Measurements from ENCODE around the gene CA5A. TPM values are rescaled to one million over a fixed set of nuclear protein-coding genes. Genes with fewer than 3 reads are reported as not detected.

Gene CA5A
- total RNA-seq, 4 donors from 2014 or later = not detected

DNA sequence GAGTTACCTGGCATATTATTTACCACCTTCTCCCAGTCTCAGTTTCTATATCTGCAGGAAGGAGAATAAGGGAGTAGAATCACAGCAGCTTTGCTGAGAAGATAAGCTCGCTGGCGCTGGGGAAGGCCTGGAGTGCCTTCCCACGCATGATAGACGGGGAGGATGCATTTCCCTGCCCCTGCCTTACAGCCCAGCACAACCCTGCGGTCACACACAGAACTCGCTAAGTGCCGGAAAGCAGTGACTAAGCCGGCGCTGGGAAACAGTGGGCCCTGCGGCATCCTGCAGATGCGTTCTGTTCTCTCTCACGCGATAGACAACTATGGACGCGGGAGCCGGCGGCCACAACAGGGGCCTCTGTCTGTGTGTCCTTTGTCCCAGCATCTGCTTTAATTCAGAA is 4.8 kb downstream of the CA5A start:
- TF ChIP-seq POLR2AphosphoS5 (IDR thresholded peaks at IDR 0.05) (no peak), EP300 (IDR thresholded peaks at IDR 0.05; ENCODE audit: low read depth) (no peak), POLR2A (IDR thresholded peaks at IDR 0.05) (no peak)
- TF ChIP-seq, protein P1, sequence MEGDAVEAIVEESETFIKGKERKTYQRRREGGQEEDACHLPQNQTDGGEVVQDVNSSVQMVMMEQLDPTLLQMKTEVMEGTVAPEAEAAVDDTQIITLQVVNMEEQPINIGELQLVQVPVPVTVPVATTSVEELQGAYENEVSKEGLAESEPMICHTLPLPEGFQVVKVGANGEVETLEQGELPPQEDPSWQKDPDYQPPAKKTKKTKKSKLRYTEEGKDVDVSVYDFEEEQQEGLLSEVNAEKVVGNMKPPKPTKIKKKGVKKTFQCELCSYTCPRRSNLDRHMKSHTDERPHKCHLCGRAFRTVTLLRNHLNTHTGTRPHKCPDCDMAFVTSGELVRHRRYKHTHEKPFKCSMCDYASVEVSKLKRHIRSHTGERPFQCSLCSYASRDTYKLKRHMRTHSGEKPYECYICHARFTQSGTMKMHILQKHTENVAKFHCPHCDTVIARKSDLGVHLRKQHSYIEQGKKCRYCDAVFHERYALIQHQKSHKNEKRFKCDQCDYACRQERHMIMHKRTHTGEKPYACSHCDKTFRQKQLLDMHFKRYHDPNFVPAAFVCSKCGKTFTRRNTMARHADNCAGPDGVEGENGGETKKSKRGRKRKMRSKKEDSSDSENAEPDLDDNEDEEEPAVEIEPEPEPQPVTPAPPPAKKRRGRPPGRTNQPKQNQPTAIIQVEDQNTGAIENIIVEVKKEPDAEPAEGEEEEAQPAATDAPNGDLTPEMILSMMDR (IDR thresholded peaks at IDR 0.05) = no peak
- Histone ChIP-seq H3K27me3 (peaks cover 2% of the 10 kb centered on the region), H3K9me3 (no peaks in the 10 kb centered on the region), H3K36me3 (no peaks in the 10 kb centered on the region), H3K4me3 (no peak overlapping the region), H3K27ac (no peak overlapping the region), H3K4me1 (no peaks in the 10 kb centered on the region)
- DNase-seq = no peak
- in situ Hi-C loops (cut with MboI; ENCODE audit: low pct_ligation_motif_present in 1 of 4, low pct_unique_long_range_greater_than_20kb in 1 of 4, low sequenced_read_pairs in 3 of 4) (no loop called here), intact Hi-C loops (cut with DNase I; ENCODE audit: low total_unique reads) (no loop called here)
- 89% methylated on average over 17 of the region's 17 CpGs; no CpG with 5 or more reads in 1 of the 2 donors for WGBS, 2 donors (ENCODE audit: low coverage in 1 of 2)

DNA sequence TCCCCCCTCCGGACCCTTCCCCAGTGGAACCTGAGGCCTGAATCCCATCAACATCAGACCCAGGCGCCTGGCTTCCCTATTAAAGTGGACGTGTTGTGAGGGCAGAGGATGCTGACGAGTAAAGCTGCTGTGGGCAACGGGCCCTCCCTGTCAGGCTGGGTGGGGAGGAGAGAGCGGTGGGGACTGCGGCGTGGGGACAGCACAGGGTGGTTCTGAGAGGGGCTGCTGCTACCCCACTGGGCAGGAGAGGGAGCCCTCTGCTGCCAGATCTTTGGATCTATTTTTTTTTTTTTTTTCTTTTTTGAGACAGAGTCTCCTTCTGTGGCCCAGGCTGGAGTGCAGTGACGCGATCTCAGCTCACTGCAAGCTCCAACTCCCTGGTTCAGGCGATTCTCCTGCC is 5.9 kb downstream of the CA5A start:
- WGBS, 2 donors (ENCODE audit: low coverage in 1 of 2) = 58 to 80% methylated on average over 2 to 11 of the region's 11 CpGs
- peaks cover 8% of the 10 kb centered on the region for H3K27me3 ChIP-seq
- no peaks in the 10 kb centered on the region for H3K36me3 ChIP-seq
- no peak overlapping the region for H3K4me3 ChIP-seq
- in situ Hi-C loops (cut with MboI; ENCODE audit: low pct_ligation_motif_present in 1 of 4, low pct_unique_long_range_greater_than_20kb in 1 of 4, low sequenced_read_pairs in 3 of 4) = no loop called here
- DNase-seq = no peak
- intact Hi-C loops (cut with DNase I; ENCODE audit: low total_unique reads) = no loop called here
- no peaks in the 10 kb centered on the region for H3K4me1 ChIP-seq
- H3K9me3 ChIP-seq = no peaks in the 10 kb centered on the region
- H3K27ac ChIP-seq = no peak overlapping the region
- no peak for TF ChIP-seq EP300 (IDR thresholded peaks at IDR 0.05; ENCODE audit: low read depth)
- TF ChIP-seq POLR2A (IDR thresholded peaks at IDR 0.05) = no peak
- TF ChIP-seq POLR2AphosphoS5 (IDR thresholded peaks at IDR 0.05) = no peak
- TF ChIP-seq, protein P1 (IDR thresholded peaks at IDR 0.05) = no peak

DNA sequence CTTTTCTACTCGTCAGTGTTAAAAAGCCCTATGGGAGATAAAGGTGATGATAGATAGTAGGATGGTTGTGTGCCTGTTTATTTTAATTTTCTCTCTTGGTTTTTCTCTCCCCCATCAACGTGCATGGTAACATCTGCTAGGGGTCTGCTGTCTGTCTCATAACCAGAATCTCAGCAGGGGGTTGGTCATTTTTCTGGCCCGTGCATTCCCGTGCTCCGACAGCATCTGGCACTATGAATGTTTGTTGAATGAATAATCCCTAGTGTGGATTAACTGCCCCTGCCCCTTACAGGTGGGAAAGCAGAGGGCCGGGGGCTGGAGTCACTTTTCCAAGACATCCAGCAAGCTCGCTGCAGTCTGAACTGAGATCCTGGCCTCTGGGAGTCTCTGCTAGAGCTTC is 6.3 kb downstream of the CA5A start:
- no peaks in the 10 kb centered on the region for H3K9me3 ChIP-seq
- 50 to 65% methylated on average over 2 to 7 of the region's 7 CpGs for WGBS, 2 donors (ENCODE audit: low coverage in 1 of 2)
- no peaks in the 10 kb centered on the region for H3K36me3 ChIP-seq
- intact Hi-C loops (cut with DNase I; ENCODE audit: low total_unique reads) = no loop called here
- DNase-seq = no peak
- in situ Hi-C loops (cut with MboI; ENCODE audit: low pct_ligation_motif_present in 1 of 4, low pct_unique_long_range_greater_than_20kb in 1 of 4, low sequenced_read_pairs in 3 of 4) = no loop called here
- peaks cover 8% of the 10 kb centered on the region for H3K27me3 ChIP-seq
- H3K4me3 ChIP-seq = no peak overlapping the region
- no peak for TF ChIP-seq POLR2AphosphoS5 (IDR thresholded peaks at IDR 0.05)
- TF ChIP-seq, protein P1 (IDR thresholded peaks at IDR 0.05) = no peak
- no peak for TF ChIP-seq POLR2A (IDR thresholded peaks at IDR 0.05)
- TF ChIP-seq EP300 (IDR thresholded peaks at IDR 0.05; ENCODE audit: low read depth) = no peak
- H3K27ac ChIP-seq = no peak overlapping the region
- no peaks in the 10 kb centered on the region for H3K4me1 ChIP-seq

DNA sequence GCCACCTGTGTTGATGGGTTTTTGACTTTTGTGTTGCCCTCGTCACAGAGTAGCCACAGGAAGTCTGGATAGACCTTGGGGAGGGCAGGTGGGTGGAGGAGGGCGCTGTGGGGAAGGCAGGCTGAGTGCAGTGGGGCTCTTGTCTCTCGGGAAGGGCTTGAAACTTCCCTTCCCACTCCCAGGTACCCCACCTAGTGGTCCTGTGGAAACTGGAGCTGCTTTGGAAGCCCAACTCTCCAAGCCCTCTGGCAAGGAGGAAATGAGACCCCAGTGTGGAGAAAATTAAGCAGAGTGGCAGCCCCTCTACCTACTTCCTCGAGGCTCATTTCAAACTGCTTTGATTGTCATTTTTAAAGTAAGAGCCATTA is 9.2 kb downstream of the CA5A start:
- in situ Hi-C loops (cut with MboI; ENCODE audit: low pct_ligation_motif_present in 1 of 4, low pct_unique_long_range_greater_than_20kb in 1 of 4, low sequenced_read_pairs in 3 of 4) = no loop called here
- no peak for DNase-seq
- Histone ChIP-seq H3K9me3 (no peaks in the 10 kb centered on the region), H3K4me3 (no peak overlapping the region), H3K27me3 (peaks cover 8% of the 10 kb centered on the region), H3K4me1 (no peaks in the 10 kb centered on the region), H3K36me3 (no peaks in the 10 kb centered on the region), H3K27ac (no peak overlapping the region)
- TF ChIP-seq, protein P1 (IDR thresholded peaks at IDR 0.05) = no peak
- TF ChIP-seq EP300 (IDR thresholded peaks at IDR 0.05; ENCODE audit: low read depth) = no peak
- TF ChIP-seq POLR2A (IDR thresholded peaks at IDR 0.05) = no peak
- TF ChIP-seq POLR2AphosphoS5 (IDR thresholded peaks at IDR 0.05) = no peak
- intact Hi-C loops (cut with DNase I; ENCODE audit: low total_unique reads) = no loop called here
- WGBS, 2 donors (ENCODE audit: low coverage in 1 of 2) = 36% methylated on average over 4 of the region's 4 CpGs; no CpG with 5 or more reads in 1 of the 2 donors

Data from transverse colon (tissue), 4 donors.